ENCODE results near the gene FBXW7.

Gene FBXW7

GRCh38 chr4:152359208-152360044 lies 176.5 kb downstream of the FBXW7 start:
- H3K4me2 ChIP-seq (ENCODE audit: low read length) = peak overlapping the region; percentile 33
- no peaks in the 10 kb centered on the region for H3K36me3 ChIP-seq (ENCODE audit: insufficient read depth, low read length)
- H3K9ac ChIP-seq (ENCODE audit: low read depth, low read length) = no peak overlapping the region
- no peaks in the 10 kb centered on the region for H3K9me3 ChIP-seq (replicated peaks; ENCODE audit: low read length)
- H3K4me3 ChIP-seq (ENCODE audit: low read length) = no peak overlapping the region
- no peaks in the 10 kb centered on the region for H3K27me3 ChIP-seq (ENCODE audit: control insufficient read depth, insufficient read depth, low read length)
- peaks cover 53% of the 10 kb centered on the region for H3K4me1 ChIP-seq (ENCODE audit: control insufficient read depth, insufficient read depth, low read length)

- H3K36me3 ChIP-seq (ENCODE audit: insufficient read depth, low read length) = no peaks in the 10 kb centered on the region
- no peaks in the 10 kb centered on the region for H3K9me3 ChIP-seq (replicated peaks; ENCODE audit: low read length)
- H3K4me2 ChIP-seq (ENCODE audit: low read length) = no peak overlapping the region
- no peak overlapping the region for H3K4me3 ChIP-seq (ENCODE audit: low read length)
- H3K9ac ChIP-seq (ENCODE audit: low read depth, low read length) = peak overlapping the region; percentile 28
- no peaks in the 10 kb centered on the region for H3K27me3 ChIP-seq (ENCODE audit: control insufficient read depth, insufficient read depth, low read length)
- H3K4me1 ChIP-seq (ENCODE audit: control insufficient read depth, insufficient read depth, low read length) = peaks cover 40% of the 10 kb centered on the region
Measured at GRCh38 chr4:152357206-152357605, 178.7 kb downstream of the FBXW7 start.

- H3K4me3 ChIP-seq (ENCODE audit: low read length) = no peak overlapping the region
- peak overlapping the region; percentile 9 for H3K4me2 ChIP-seq (ENCODE audit: low read length)
- peaks cover 41% of the 10 kb centered on the region for H3K4me1 ChIP-seq (ENCODE audit: control insufficient read depth, insufficient read depth, low read length)
- no peaks in the 10 kb centered on the region for H3K36me3 ChIP-seq (ENCODE audit: insufficient read depth, low read length)
- H3K9ac ChIP-seq (ENCODE audit: low read depth, low read length) = peak overlapping the region; percentile 28
- H3K27me3 ChIP-seq (ENCODE audit: control insufficient read depth, insufficient read depth, low read length) = no peaks in the 10 kb centered on the region
- no peaks in the 10 kb centered on the region for H3K9me3 ChIP-seq (replicated peaks; ENCODE audit: low read length)
Measured at GRCh38 chr4:152356428-152357034, 179.4 kb downstream of the FBXW7 start.

- Histone ChIP-seq H3K4me1 (ENCODE audit: control insufficient read depth, insufficient read depth, low read length) (peaks cover 27% of the 10 kb centered on the region), H3K9me3 (replicated peaks; ENCODE audit: low read length) (no peaks in the 10 kb centered on the region), H3K4me3 (ENCODE audit: low read length) (peak overlapping the region; percentile 65), H3K27me3 (ENCODE audit: control insufficient read depth, insufficient read depth, low read length) (no peaks in the 10 kb centered on the region), H3K4me2 (ENCODE audit: low read length) (peak overlapping the region; percentile 83), H3K36me3 (ENCODE audit: insufficient read depth, low read length) (no peaks in the 10 kb centered on the region), H3K9ac (ENCODE audit: low read depth, low read length) (peak overlapping the region; percentile 69)
Measured at GRCh38 chr4:152352622-152353116, 183.2 kb downstream of the FBXW7 start.

GRCh38 chr4:152352215-152352614 lies 183.7 kb downstream of the FBXW7 start:
- Histone ChIP-seq H3K4me3 (ENCODE audit: low read length) (peak overlapping the region; percentile 65), H3K9ac (ENCODE audit: low read depth, low read length) (peak overlapping the region; percentile 69)

GRCh38 chr4:152351080-152351479 lies 184.8 kb downstream of the FBXW7 start:
- Histone ChIP-seq H3K4me1 (ENCODE audit: control insufficient read depth, insufficient read depth, low read length) (peaks cover 11% of the 10 kb centered on the region), H3K4me2 (ENCODE audit: low read length) (peak overlapping the region; percentile 83), H3K4me3 (ENCODE audit: low read length) (no peak overlapping the region), H3K9me3 (replicated peaks; ENCODE audit: low read length) (no peaks in the 10 kb centered on the region), H3K36me3 (ENCODE audit: insufficient read depth, low read length) (no peaks in the 10 kb centered on the region), H3K27me3 (ENCODE audit: control insufficient read depth, insufficient read depth, low read length) (no peaks in the 10 kb centered on the region), H3K9ac (ENCODE audit: low read depth, low read length) (no peak overlapping the region)

More at GRCh38 chr4:152352215-152352614, 183.7 kb downstream of the FBXW7 start:
- Histone ChIP-seq H3K36me3 (ENCODE audit: insufficient read depth, low read length) (no peaks in the 10 kb centered on the region), H3K9me3 (replicated peaks; ENCODE audit: low read length) (no peaks in the 10 kb centered on the region), H3K27me3 (ENCODE audit: control insufficient read depth, insufficient read depth, low read length) (no peaks in the 10 kb centered on the region), H3K4me2 (ENCODE audit: low read length) (peak overlapping the region; percentile 83), H3K4me1 (ENCODE audit: control insufficient read depth, insufficient read depth, low read length) (peaks cover 22% of the 10 kb centered on the region)

GRCh38 chr4:152348670-152349069 lies 187.2 kb downstream of the FBXW7 start:
- H3K4me2 ChIP-seq (ENCODE audit: low read length) = no peak overlapping the region
- peaks cover 9% of the 10 kb centered on the region for H3K4me1 ChIP-seq (ENCODE audit: control insufficient read depth, insufficient read depth, low read length)
- H3K4me3 ChIP-seq (ENCODE audit: low read length) = no peak overlapping the region
- H3K36me3 ChIP-seq (ENCODE audit: insufficient read depth, low read length) = no peaks in the 10 kb centered on the region
- no peaks in the 10 kb centered on the region for H3K9me3 ChIP-seq (replicated peaks; ENCODE audit: low read length)
- no peak overlapping the region for H3K9ac ChIP-seq (ENCODE audit: low read depth, low read length)
- H3K27me3 ChIP-seq (ENCODE audit: control insufficient read depth, insufficient read depth, low read length) = no peaks in the 10 kb centered on the region

- Histone ChIP-seq H3K36me3 (ENCODE audit: insufficient read depth, low read length) (no peaks in the 10 kb centered on the region), H3K4me3 (ENCODE audit: low read length) (no peak overlapping the region), H3K27me3 (ENCODE audit: control insufficient read depth, insufficient read depth, low read length) (no peaks in the 10 kb centered on the region), H3K4me1 (ENCODE audit: control insufficient read depth, insufficient read depth, low read length) (peaks cover 4% of the 10 kb centered on the region), H3K4me2 (ENCODE audit: low read length) (no peak overlapping the region), H3K9me3 (replicated peaks; ENCODE audit: low read length) (no peaks in the 10 kb centered on the region), H3K9ac (ENCODE audit: low read depth, low read length) (no peak overlapping the region)
Measured at GRCh38 chr4:152346979-152347378, 188.9 kb downstream of the FBXW7 start.

- no peak overlapping the region for H3K9ac ChIP-seq (ENCODE audit: low read depth, low read length)
- H3K4me2 ChIP-seq (ENCODE audit: low read length) = no peak overlapping the region
- peaks cover 2% of the 10 kb centered on the region for H3K4me1 ChIP-seq (ENCODE audit: control insufficient read depth, insufficient read depth, low read length)
- no peaks in the 10 kb centered on the region for H3K9me3 ChIP-seq (replicated peaks; ENCODE audit: low read length)
- H3K36me3 ChIP-seq (ENCODE audit: insufficient read depth, low read length) = no peaks in the 10 kb centered on the region
- no peaks in the 10 kb centered on the region for H3K27me3 ChIP-seq (ENCODE audit: control insufficient read depth, insufficient read depth, low read length)
- no peak overlapping the region for H3K4me3 ChIP-seq (ENCODE audit: low read length)
Measured at GRCh38 chr4:152346526-152346925, 189.4 kb downstream of the FBXW7 start.

- Histone ChIP-seq H3K9me3 (replicated peaks; ENCODE audit: low read length) (no peaks in the 10 kb centered on the region), H3K4me3 (ENCODE audit: low read length) (no peak overlapping the region), H3K4me1 (ENCODE audit: control insufficient read depth, insufficient read depth, low read length) (no peaks in the 10 kb centered on the region), H3K4me2 (ENCODE audit: low read length) (no peak overlapping the region), H3K36me3 (ENCODE audit: insufficient read depth, low read length) (no peaks in the 10 kb centered on the region), H3K9ac (ENCODE audit: low read depth, low read length) (no peak overlapping the region), H3K27me3 (ENCODE audit: control insufficient read depth, insufficient read depth, low read length) (no peaks in the 10 kb centered on the region)
Measured at GRCh38 chr4:152344001-152344400, 191.9 kb downstream of the FBXW7 start.

- Histone ChIP-seq H3K27me3 (ENCODE audit: control insufficient read depth, insufficient read depth, low read length) (no peaks in the 10 kb centered on the region), H3K36me3 (ENCODE audit: insufficient read depth, low read length) (no peaks in the 10 kb centered on the region), H3K4me1 (ENCODE audit: control insufficient read depth, insufficient read depth, low read length) (no peaks in the 10 kb centered on the region), H3K9me3 (replicated peaks; ENCODE audit: low read length) (no peaks in the 10 kb centered on the region), H3K9ac (ENCODE audit: low read depth, low read length) (no peak overlapping the region), H3K4me2 (ENCODE audit: low read length) (no peak overlapping the region), H3K4me3 (ENCODE audit: low read length) (no peak overlapping the region)
Measured at GRCh38 chr4:152342293-152342692, 193.6 kb downstream of the FBXW7 start.

Data from skeletal muscle satellite cell (primary cell).